HepG2 (cell line): ENCODE data around the gene LRRN3. TPM values are rescaled to one million over a fixed set of nuclear protein-coding genes. Genes with fewer than 3 reads are reported as not detected.

Experiments
- MBD4 ChIP-seq: IDR thresholded peaks from 2 replicates; pipeline ENCODE4 v1.6.1; 2012; ENCODE audit warnings: low read length, inconsistent platforms, borderline replicate concordance
- PHF20 ChIP-seq: sonication (generic); formaldehyde crosslinking; IDR thresholded peaks from 2 replicates; pipeline ENCODE4 v1.5.0; 2020; ENCODE audit warnings: mild to moderate bottlenecking, missing genetic modification reagents
- TMF1 ChIP-seq: sonication (generic); formaldehyde crosslinking; IDR thresholded peaks from 2 replicates; pipeline ENCODE4 v1.8.1; 2022; ENCODE audit warnings: low read depth, missing genetic modification reagents
- polyA plus RNA-seq, 8 experiments: library from polyadenylated mRNA; depleted of rRNA in 3 of 8; stranded (reverse) in 7 of 8; unstranded in 1 of 8; fragments of >200 nt; fragmentation: Illumina TruSeq in 4 of 8; extraction: Trizol in 4 of 8; gene quantifications; 2 replicates each; pipeline versions ENCODE4 v1.2.1 to v1.2.3, GENCODE V29; 2011 to 2016; ENCODE audit warnings: low read depth in 4 of 8, missing spikeins in 1 of 8, mixed read lengths in 1 of 8; ENCODE audit not compliant: insufficient read depth in 1 of 8
- total RNA-seq, 5 experiments: library from RNA; depleted of rRNA; stranded (reverse); fragments of >200 nt; fragmentation: Illumina TruSeq; extraction: Trizol; gene quantifications; 2 replicates each; pipeline ENCODE4 v1.2.3, GENCODE V29; 2016; ENCODE audit warnings: low read depth in 1 of 5
- TF ChIP-seq, protein P1 (sequence below): sonication (generic); formaldehyde crosslinking; IDR thresholded peaks from 2 replicates; pipeline ENCODE4 v1.8.0; 2022; ENCODE audit warnings: missing genetic modification reagents, mild to moderate bottlenecking, inconsistent platforms, borderline replicate concordance
- TF ChIP-seq, protein P2 (sequence below): sonication (generic); formaldehyde crosslinking; conservative IDR thresholded peaks from 2 replicates; pipeline ENCODE4 v1.8.0; 2022; ENCODE audit warnings: low read depth, missing genetic modification reagents
- TF ChIP-seq, protein P3 (sequence below): sonication (generic); formaldehyde crosslinking; IDR thresholded peaks from 2 replicates; pipeline ENCODE4 v1.4.0; 2020; ENCODE audit warnings: missing genetic modification reagents
- TF ChIP-seq, protein P4 (sequence below): sonication (generic); formaldehyde crosslinking; IDR thresholded peaks from 2 replicates; pipeline ENCODE4 v1.5.1; 2020; ENCODE audit warnings: mild to moderate bottlenecking, missing genetic modification reagents
- TF ChIP-seq, protein P5 (sequence below): sonication (generic); formaldehyde crosslinking; conservative IDR thresholded peaks from 2 replicates; pipeline ENCODE4 v1.4.0; 2020; ENCODE audit warnings: missing genetic modification reagents

Gene LRRN3
- total and polyA plus RNA-seq, 2 of the 13 experiments (the other 11 are each of a cell fraction or from before 2014, with no cell fraction given): 0.07 TPM; not detected in 1

DNA sequence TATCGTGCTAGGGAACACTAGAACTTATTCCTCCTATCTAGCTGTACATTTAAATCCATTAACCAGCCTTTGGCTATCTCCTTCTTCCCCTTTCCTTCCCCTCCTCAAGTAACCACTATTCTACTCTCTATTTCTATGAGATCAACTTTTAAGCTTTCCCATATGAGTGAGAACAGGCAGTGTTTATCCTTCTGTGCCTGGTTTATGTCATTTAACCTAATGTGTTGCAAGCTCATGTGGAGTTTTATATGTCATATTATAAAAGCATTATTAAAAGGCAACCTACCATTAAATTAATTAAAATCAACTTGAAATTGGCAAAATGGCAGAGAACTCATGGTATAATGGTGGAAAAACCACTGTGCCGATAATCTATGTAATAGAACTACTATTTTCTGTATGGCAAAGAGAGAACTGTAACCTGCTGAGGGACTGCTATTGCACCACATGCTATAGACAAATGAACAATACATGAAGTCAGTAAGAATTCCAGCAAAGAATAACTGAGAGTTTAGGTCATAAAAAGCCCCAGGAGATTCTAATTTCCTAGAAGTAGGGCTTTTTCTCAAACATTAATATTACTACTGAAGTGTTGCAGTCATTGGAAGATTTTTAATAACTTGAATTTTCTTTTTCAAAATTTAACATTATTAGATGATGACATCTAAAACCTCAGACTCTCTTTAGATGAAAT, 81.8 kb downstream of the LRRN3 start (continued):
- TF ChIP-seq, protein P1, sequence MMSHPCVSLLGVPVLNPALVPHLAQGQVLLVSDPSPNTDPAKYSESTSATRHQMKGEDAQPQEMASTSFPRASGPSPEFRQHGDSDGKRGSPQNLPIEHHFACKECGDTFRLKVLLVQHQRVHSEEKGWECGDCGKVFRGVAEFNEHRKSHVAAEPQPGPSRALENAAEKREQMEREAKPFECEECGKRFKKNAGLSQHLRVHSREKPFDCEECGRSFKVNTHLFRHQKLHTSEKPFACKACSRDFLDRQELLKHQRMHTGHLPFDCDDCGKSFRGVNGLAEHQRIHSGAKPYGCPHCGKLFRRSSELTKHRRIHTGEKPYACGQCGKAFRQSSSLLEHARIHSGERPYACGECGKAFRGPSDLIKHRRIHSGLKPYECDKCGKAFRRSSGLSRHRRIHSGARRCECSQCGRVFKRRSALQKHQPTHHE: no peak
- TF ChIP-seq, protein P2, sequence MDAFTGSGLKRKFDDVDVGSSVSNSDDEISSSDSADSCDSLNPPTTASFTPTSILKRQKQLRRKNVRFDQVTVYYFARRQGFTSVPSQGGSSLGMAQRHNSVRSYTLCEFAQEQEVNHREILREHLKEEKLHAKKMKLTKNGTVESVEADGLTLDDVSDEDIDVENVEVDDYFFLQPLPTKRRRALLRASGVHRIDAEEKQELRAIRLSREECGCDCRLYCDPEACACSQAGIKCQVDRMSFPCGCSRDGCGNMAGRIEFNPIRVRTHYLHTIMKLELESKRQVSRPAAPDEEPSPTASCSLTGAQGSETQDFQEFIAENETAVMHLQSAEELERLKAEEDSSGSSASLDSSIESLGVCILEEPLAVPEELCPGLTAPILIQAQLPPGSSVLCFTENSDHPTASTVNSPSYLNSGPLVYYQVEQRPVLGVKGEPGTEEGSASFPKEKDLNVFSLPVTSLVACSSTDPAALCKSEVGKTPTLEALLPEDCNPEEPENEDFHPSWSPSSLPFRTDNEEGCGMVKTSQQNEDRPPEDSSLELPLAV (CRISPR knock-in tag): no peak
- TF ChIP-seq, protein P3, sequence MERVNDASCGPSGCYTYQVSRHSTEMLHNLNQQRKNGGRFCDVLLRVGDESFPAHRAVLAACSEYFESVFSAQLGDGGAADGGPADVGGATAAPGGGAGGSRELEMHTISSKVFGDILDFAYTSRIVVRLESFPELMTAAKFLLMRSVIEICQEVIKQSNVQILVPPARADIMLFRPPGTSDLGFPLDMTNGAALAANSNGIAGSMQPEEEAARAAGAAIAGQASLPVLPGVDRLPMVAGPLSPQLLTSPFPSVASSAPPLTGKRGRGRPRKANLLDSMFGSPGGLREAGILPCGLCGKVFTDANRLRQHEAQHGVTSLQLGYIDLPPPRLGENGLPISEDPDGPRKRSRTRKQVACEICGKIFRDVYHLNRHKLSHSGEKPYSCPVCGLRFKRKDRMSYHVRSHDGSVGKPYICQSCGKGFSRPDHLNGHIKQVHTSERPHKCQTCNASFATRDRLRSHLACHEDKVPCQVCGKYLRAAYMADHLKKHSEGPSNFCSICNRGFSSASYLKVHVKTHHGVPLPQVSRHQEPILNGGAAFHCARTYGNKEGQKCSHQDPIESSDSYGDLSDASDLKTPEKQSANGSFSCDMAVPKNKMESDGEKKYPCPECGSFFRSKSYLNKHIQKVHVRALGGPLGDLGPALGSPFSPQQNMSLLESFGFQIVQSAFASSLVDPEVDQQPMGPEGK (CRISPR knock-in tag): no peak
- TF ChIP-seq PHF20 (no peak), MBD4 (no peak), TMF1 (no peak)
- TF ChIP-seq, protein P4, sequence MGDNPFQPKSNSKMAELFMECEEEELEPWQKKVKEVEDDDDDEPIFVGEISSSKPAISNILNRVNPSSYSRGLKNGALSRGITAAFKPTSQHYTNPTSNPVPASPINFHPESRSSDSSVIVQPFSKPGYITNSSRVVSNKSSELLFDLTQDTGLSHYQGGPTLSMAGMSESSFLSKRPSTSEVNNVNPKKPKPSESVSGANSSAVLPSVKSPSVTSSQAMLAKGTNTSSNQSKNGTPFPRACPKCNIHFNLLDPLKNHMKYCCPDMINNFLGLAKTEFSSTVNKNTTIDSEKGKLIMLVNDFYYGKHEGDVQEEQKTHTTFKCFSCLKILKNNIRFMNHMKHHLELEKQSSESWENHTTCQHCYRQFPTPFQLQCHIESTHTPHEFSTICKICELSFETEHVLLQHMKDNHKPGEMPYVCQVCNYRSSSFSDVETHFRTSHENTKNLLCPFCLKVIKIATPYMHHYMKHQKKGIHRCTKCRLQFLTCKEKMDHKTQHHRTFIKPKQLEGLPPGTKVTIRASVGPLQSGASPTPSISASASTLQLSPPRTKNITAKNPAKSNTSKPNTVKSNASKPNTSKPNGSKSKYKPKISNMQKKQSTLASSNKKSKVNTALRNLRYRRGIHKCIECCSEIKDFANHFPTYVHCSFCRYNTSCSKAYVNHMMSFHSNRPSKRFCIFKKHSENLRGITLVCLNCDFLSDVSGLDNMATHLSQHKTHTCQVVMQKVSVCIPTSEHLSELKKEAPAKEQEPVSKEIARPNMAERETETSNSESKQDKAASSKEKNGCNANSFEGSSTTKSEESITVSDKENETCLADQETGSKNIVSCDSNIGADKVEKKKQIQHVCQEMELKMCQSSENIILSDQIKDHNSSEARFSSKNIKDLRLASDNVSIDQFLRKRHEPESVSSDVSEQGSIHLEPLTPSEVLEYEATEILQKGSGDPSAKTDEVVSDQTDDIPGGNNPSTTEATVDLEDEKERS (CRISPR knock-in tag): no peak
- TF ChIP-seq, protein P5, sequence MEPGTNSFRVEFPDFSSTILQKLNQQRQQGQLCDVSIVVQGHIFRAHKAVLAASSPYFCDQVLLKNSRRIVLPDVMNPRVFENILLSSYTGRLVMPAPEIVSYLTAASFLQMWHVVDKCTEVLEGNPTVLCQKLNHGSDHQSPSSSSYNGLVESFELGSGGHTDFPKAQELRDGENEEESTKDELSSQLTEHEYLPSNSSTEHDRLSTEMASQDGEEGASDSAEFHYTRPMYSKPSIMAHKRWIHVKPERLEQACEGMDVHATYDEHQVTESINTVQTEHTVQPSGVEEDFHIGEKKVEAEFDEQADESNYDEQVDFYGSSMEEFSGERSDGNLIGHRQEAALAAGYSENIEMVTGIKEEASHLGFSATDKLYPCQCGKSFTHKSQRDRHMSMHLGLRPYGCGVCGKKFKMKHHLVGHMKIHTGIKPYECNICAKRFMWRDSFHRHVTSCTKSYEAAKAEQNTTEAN (CRISPR knock-in tag): no peak
